ENCODE results near the gene SNORC. TPM values are rescaled to one million over a fixed set of nuclear protein-coding genes. Genes with fewer than 3 reads are reported as not detected.

SNORC gene
- total and polyA plus RNA-seq, 9 of the 15 experiments (the other 6 are each of a cell fraction or from before 2014, with no cell fraction given) = 0.14 to 2.5 (median 0.72) TPM; not detected in 2

DNA sequence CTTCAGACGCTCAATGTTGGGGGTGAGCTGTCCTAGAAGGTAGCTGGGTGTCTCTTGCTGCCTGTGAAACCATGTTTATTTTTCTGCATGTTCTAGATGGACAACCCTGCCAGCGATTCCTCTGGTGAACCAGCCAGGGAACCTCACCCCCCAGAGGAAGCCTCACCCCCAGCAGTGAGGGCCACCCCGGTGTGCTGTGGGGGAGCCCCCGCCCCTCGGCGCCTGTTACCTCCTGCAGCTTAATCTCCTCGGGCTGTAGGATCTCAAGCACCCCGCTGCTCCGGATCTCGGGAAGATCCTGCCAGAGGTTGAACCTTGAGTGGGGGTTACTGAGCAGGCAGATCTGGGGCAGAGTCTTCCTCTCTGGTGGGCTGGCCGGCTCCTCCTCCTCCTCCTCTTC is 50.0 kb downstream of the SNORC start (continued):
- TF ChIP-seq CHD7 (IDR thresholded peaks at IDR 0.05; ENCODE audit: low read depth, low read length) = no peak
- TF ChIP-seq SIX5 (IDR thresholded peaks at IDR 0.05; ENCODE audit: borderline replicate concordance in 1 of 2, insufficient read depth in 1 of 2, low read depth in 1 of 2, low read length in 2 of 2) = no peak
- TF ChIP-seq ZNF277 (CRISPR knock-in tag; IDR thresholded peaks at IDR 0.05; ENCODE audit: borderline replicate concordance) = no peak
- TF ChIP-seq, protein P1, sequence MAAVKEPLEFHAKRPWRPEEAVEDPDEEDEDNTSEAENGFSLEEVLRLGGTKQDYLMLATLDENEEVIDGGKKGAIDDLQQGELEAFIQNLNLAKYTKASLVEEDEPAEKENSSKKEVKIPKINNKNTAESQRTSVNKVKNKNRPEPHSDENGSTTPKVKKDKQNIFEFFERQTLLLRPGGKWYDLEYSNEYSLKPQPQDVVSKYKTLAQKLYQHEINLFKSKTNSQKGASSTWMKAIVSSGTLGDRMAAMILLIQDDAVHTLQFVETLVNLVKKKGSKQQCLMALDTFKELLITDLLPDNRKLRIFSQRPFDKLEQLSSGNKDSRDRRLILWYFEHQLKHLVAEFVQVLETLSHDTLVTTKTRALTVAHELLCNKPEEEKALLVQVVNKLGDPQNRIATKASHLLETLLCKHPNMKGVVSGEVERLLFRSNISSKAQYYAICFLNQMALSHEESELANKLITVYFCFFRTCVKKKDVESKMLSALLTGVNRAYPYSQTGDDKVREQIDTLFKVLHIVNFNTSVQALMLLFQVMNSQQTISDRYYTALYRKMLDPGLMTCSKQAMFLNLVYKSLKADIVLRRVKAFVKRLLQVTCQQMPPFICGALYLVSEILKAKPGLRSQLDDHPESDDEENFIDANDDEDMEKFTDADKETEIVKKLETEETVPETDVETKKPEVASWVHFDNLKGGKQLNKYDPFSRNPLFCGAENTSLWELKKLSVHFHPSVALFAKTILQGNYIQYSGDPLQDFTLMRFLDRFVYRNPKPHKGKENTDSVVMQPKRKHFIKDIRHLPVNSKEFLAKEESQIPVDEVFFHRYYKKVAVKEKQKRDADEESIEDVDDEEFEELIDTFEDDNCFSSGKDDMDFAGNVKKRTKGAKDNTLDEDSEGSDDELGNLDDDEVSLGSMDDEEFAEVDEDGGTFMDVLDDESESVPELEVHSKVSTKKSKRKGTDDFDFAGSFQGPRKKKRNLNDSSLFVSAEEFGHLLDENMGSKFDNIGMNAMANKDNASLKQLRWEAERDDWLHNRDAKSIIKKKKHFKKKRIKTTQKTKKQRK (IDR thresholded peaks at IDR 0.05; ENCODE audit: borderline replicate concordance, low read depth, low read length) = no peak
- no peak for TF ChIP-seq ELK3 (CRISPR knock-in tag; IDR thresholded peaks at IDR 0.05)
- TF ChIP-seq PHB2 (IDR thresholded peaks at IDR 0.05; ENCODE audit: low read depth) = no peak
